Cortex of kidney (tissue), 1 donor: ENCODE data around the gene TCF7L1.

Experiments
- DNase-seq: peaks from one replicate; lab custom pipeline; 2025; lab: John Stamatoyannopoulos, UW

The TCF7L1 gene

GRCh38 chr2:85164145-85164569 is 31.0 kb downstream of the TCF7L1 start:
- no peak for DNase-seq

GRCh38 chr2:85165088-85165690 is 32.0 kb downstream of the TCF7L1 start:
- DNase-seq: no peak

GRCh38 chr2:85166021-85166420 is 32.8 kb downstream of the TCF7L1 start:
- no peak for DNase-seq

- DNase-seq: no peak
These were observed 34.3 kb downstream of the TCF7L1 start for GRCh38 chr2:85167479-85167878.

- no peak for DNase-seq
These were observed 35.8 kb downstream of the TCF7L1 start for GRCh38 chr2:85168942-85169341.

GRCh38 chr2:85169581-85169980 is 36.4 kb downstream of the TCF7L1 start:
- DNase-seq: no peak

GRCh38 chr2:85170938-85171475 is 37.8 kb downstream of the TCF7L1 start:
- no peak for DNase-seq

- DNase-seq: no peak
These were observed 38.7 kb downstream of the TCF7L1 start for GRCh38 chr2:85171916-85172315.

GRCh38 chr2:85173909-85174308 is 40.7 kb downstream of the TCF7L1 start:
- no peak for DNase-seq

- no peak for DNase-seq
These were observed 41.8 kb downstream of the TCF7L1 start for GRCh38 chr2:85174943-85175342.

- no peak for DNase-seq
These were observed 42.4 kb downstream of the TCF7L1 start for GRCh38 chr2:85175369-85176299.

- no peak for DNase-seq
These were observed 44.0 kb downstream of the TCF7L1 start for GRCh38 chr2:85177031-85177824.

- no peak for DNase-seq
These were observed 45.0 kb downstream of the TCF7L1 start for GRCh38 chr2:85178154-85178553.

- DNase-seq: no peak
These were observed 45.8 kb downstream of the TCF7L1 start for GRCh38 chr2:85178980-85179411.

GRCh38 chr2:85179541-85179940 is 46.3 kb downstream of the TCF7L1 start:
- DNase-seq: no peak

GRCh38 chr2:85180322-85181133 is 47.3 kb downstream of the TCF7L1 start:
- no peak for DNase-seq

GRCh38 chr2:85181134-85181631 is 48.0 kb downstream of the TCF7L1 start:
- DNase-seq: no peak

- DNase-seq: no peak
These were observed 48.8 kb downstream of the TCF7L1 start for GRCh38 chr2:85181844-85182456.

- DNase-seq: no peak
These were observed 49.9 kb downstream of the TCF7L1 start for GRCh38 chr2:85183076-85183475.

- no peak for DNase-seq
These were observed 50.3 kb downstream of the TCF7L1 start for GRCh38 chr2:85183479-85183878.

GRCh38 chr2:85184231-85184630 is 51.0 kb downstream of the TCF7L1 start:
- DNase-seq: no peak
